ENCODE measurements around the gene VPS13C. TPM values are rescaled to one million over a fixed set of nuclear protein-coding genes. Genes with fewer than 3 reads are reported as not detected.

The VPS13C gene
- total RNA-seq, 4 donors from 2014 or later = 29.0 to 38.2 (median 36.1) TPM

DNA sequence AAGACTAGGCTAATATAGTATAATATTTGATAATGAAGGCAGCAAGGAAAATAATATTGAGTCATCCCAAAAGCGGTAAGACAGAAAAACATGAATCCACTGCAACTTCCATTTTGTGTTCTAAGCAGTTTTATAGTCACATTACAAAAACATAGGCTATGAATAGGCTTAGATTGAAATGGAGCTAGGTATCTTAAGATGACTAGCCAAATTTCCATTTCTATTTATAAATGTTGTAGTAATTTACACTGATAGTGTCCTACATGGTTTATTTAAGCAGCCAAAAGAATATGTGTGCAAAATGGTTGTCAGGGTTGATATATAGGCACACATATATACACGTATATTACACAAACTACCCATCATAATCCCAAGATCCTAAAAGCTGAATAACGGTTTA is 82.0 kb downstream of the VPS13C start:
- TF ChIP-seq, protein P1, sequence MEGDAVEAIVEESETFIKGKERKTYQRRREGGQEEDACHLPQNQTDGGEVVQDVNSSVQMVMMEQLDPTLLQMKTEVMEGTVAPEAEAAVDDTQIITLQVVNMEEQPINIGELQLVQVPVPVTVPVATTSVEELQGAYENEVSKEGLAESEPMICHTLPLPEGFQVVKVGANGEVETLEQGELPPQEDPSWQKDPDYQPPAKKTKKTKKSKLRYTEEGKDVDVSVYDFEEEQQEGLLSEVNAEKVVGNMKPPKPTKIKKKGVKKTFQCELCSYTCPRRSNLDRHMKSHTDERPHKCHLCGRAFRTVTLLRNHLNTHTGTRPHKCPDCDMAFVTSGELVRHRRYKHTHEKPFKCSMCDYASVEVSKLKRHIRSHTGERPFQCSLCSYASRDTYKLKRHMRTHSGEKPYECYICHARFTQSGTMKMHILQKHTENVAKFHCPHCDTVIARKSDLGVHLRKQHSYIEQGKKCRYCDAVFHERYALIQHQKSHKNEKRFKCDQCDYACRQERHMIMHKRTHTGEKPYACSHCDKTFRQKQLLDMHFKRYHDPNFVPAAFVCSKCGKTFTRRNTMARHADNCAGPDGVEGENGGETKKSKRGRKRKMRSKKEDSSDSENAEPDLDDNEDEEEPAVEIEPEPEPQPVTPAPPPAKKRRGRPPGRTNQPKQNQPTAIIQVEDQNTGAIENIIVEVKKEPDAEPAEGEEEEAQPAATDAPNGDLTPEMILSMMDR (IDR thresholded peaks at IDR 0.05) = no peak
- no peak for TF ChIP-seq POLR2A (IDR thresholded peaks at IDR 0.05)
- intact Hi-C loops (cut with DNase I; ENCODE audit: low total_unique reads) = no loop called here
- DNase-seq (ENCODE audit: low spot score in 2 of 2) = no peak
- no peak overlapping the region for H3K4me3 ChIP-seq (ENCODE audit: low read depth, poor library complexity, severe bottlenecking)
- 83 to 86% methylated on average over 3 of the region's 3 CpGs for WGBS, 2 donors

DNA sequence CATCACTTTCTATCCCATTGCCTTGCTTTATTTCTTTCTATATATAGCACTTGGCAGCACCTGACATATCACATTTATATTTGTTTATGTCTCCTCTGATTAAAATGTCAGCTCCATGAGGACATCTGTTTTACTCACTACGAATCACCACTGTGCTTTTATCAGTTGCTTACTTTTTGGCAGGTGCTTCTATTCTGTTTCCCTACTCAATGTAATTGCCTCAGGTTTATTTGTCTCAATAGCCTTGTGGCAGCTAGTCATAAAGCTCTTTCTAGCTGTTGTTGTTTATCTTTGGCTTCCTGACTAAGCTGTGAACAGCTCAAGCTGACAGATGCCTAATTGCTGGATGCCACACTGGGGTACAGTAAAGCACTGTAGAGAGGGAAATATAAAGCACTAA is 85.5 kb downstream of the VPS13C start:
- H3K4me3 ChIP-seq (ENCODE audit: low read depth, poor library complexity, severe bottlenecking) = no peak overlapping the region
- no peak for DNase-seq (ENCODE audit: low spot score in 2 of 2)
- intact Hi-C loops (cut with DNase I; ENCODE audit: low total_unique reads) = no loop called here
- TF ChIP-seq POLR2A (IDR thresholded peaks at IDR 0.05) = no peak
- TF ChIP-seq, protein P1 (IDR thresholded peaks at IDR 0.05) = no peak
- 70 to 72% methylated on average over 1 of the region's 1 CpG for WGBS, 2 donors

DNA sequence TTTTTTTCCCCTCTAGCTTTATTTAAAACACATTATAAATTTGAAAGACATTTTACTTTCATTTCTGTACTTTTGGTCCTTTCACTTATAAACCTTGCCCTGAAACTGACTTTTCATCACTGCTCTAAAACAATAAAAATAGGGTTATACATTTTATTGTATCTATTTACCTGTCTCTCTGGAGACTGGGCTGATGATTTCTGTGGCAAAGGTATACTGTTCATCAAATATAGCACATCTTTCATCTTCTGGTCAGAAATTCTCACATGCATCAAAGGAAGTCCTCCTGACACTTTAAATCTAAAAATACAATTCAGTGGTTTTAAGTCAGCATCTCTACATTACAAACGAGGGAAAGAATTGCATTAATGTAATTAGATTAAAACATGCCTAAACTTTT is 86.1 kb downstream of the VPS13C start:
- no peak overlapping the region for H3K4me3 ChIP-seq (ENCODE audit: low read depth, poor library complexity, severe bottlenecking)
- TF ChIP-seq, protein P1 (IDR thresholded peaks at IDR 0.05) = no peak
- no peak for TF ChIP-seq POLR2A (IDR thresholded peaks at IDR 0.05)
- DNase-seq (ENCODE audit: low spot score in 2 of 2) = no peak
- whole genome bisulfite sequencing, 2 donors = 63 to 69% methylated on average over 1 of the region's 1 CpG
- intact Hi-C loops (cut with DNase I; ENCODE audit: low total_unique reads) = no loop called here

DNA sequence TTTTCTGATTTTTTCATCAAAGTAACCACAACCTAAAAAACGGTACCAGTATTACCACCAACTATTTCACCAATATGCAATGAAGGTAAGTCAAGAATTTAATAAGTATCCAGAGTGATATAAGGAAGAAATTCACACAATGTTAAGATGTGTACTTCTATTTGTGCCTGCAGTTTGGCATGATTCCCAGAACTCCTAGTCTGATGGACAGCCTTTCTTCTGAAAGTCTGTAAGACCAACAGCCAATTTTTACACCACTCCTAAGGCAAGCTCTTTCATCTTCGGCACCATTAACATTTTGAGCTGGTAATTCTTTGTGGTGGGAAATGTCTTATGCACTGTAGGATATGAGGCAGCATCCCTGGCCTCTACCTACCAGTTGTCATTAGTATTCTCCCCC is 108.3 kb downstream of the VPS13C start:
- H3K4me3 ChIP-seq (ENCODE audit: low read depth, poor library complexity, severe bottlenecking) = no peak overlapping the region
- DNase-seq (ENCODE audit: low spot score in 2 of 2) = no peak
- intact Hi-C loops (cut with DNase I; ENCODE audit: low total_unique reads) = no loop called here
- 85% methylated on average over 2 of the region's 2 CpGs for WGBS, 2 donors
- no peak for TF ChIP-seq POLR2A (IDR thresholded peaks at IDR 0.05)
- TF ChIP-seq, protein P1 (IDR thresholded peaks at IDR 0.05) = no peak

DNA sequence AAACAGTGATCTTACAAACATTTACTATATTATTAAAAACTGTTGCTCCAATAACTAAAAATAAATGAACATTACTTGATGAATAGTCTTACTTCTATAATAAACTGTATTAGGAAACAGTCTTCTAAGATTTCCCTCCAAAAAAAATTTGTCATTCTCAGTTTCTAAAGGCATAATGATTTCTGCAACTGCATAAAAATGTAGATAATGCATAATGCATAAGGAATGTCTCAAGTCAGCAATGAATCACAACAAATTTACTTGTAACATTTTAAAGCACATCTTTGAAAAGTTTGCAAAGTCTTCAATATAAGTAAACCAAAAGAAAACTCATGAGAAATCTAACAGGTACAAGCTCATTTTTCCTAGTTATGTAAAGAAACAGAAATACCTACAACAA is 113.5 kb downstream of the VPS13C start:
- DNase-seq (ENCODE audit: low spot score in 2 of 2) = no peak
- H3K4me3 ChIP-seq (ENCODE audit: low read depth, poor library complexity, severe bottlenecking) = no peak overlapping the region
- TF ChIP-seq, protein P1 (IDR thresholded peaks at IDR 0.05) = no peak
- no peak for TF ChIP-seq POLR2A (IDR thresholded peaks at IDR 0.05)
- intact Hi-C loops (cut with DNase I; ENCODE audit: low total_unique reads) = no loop called here

DNA sequence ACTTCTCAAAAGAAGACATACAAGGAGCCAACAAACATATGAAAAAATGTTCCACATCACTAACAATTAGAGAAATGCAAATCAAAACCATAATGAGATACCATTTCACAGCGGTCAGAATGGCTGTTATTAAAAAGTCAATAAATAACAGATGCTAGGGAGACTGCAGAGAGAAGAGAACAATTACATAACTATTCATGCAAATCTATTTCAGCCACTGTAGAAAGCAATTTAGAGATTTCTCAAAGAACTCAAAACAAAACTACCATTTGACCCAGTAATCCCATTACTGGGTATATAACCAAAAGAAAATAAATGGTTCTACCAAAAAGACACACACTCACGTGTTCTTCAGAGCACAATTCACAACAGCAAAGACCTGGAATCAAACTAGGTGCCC is 116.3 kb downstream of the VPS13C start:
- WGBS, 2 donors = 91 to 93% methylated on average over 2 of the region's 2 CpGs
- H3K4me3 ChIP-seq (ENCODE audit: low read depth, poor library complexity, severe bottlenecking) = no peak overlapping the region
- TF ChIP-seq, protein P1 (IDR thresholded peaks at IDR 0.05) = no peak
- no peak for TF ChIP-seq POLR2A (IDR thresholded peaks at IDR 0.05)
- no peak for DNase-seq (ENCODE audit: low spot score in 2 of 2)
- intact Hi-C loops (cut with DNase I; ENCODE audit: low total_unique reads) = no loop called here
